HepG2 (cell line): Measurements from ENCODE around the gene ZNF780B. TPM values are rescaled to one million over a fixed set of nuclear protein-coding genes. Genes with fewer than 3 reads are reported as not detected.

Source experiments
- ESRRA ChIP-seq: sonication (generic); formaldehyde crosslinking; IDR thresholded peaks from 2 replicates; pipeline ENCODE4 v1.5.1; 2020; ENCODE audit warnings: mild to moderate bottlenecking, low read depth, missing genetic modification reagents
- FOXK2 ChIP-seq: fragments of 450-650 bp; IDR thresholded peaks from 2 replicates; pipeline ENCODE4 v1.6.1; 2016
- HMGXB4 ChIP-seq, 2 experiments: sonication (generic) in 1 of 2; formaldehyde crosslinking in 1 of 2; IDR thresholded peaks; 2 replicates each; pipeline versions ENCODE4 v1.4.0 to v1.6.1; 2018 to 2020; ENCODE audit warnings: missing genetic modification reagents in 2 of 2, borderline replicate concordance in 1 of 2, low read depth in 1 of 2, mild to moderate bottlenecking in 1 of 2, missing biosample characterization in 1 of 2
- KDM2A ChIP-seq: sonication (generic); formaldehyde crosslinking; IDR thresholded peaks from 2 replicates; pipeline ENCODE4 v1.4.0; 2020; ENCODE audit warnings: low read depth, missing genetic modification reagents, borderline replicate concordance
- KDM5B ChIP-seq: sonication (generic); formaldehyde crosslinking; IDR thresholded peaks from 2 replicates; pipeline ENCODE4 v1.4.0; 2020; ENCODE audit warnings: missing genetic modification reagents, mild to moderate bottlenecking, borderline replicate concordance
- KLF15 ChIP-seq: sonication (generic); formaldehyde crosslinking; IDR thresholded peaks from 2 replicates; pipeline ENCODE4 v1.8.1; 2023; ENCODE audit warnings: borderline replicate concordance, mild to moderate bottlenecking, inconsistent platforms, missing genetic modification reagents, mixed read lengths
- KMT2A ChIP-seq: sonication (generic); formaldehyde crosslinking; IDR thresholded peaks from 2 replicates; pipeline ENCODE4 v1.4.0; 2020; ENCODE audit warnings: missing genetic modification reagents
- MEIS1 ChIP-seq: sonication (generic); formaldehyde crosslinking; IDR thresholded peaks from 2 replicates; pipeline ENCODE4 v1.9.0; 2021; ENCODE audit warnings: mild to moderate bottlenecking, missing genetic modification reagents, moderate library complexity, borderline replicate concordance
- NFKBIZ ChIP-seq: IDR thresholded peaks from 2 replicates; pipeline ENCODE4 v1.6.1; 2018; ENCODE audit warnings: missing genetic modification reagents, missing compliant biosample characterization
- SP5 ChIP-seq: IDR thresholded peaks from 2 replicates; pipeline ENCODE4 v1.6.1; 2016; ENCODE audit warnings: low read depth, borderline replicate concordance
- TAF1 ChIP-seq: sonication (generic); formaldehyde crosslinking; IDR thresholded peaks from 2 replicates; pipeline ENCODE4 v1.4.0; 2020; ENCODE audit warnings: missing genetic modification reagents
- ZFYVE20 ChIP-seq: sonication (generic); formaldehyde crosslinking; IDR thresholded peaks from 2 replicates; pipeline ENCODE4 v1.8.0; 2023; ENCODE audit warnings: low read depth, mild to moderate bottlenecking, moderate library complexity, missing genetic modification reagents, borderline replicate concordance
- ZNF275 ChIP-seq: sonication (generic); formaldehyde crosslinking; IDR thresholded peaks from 2 replicates; pipeline ENCODE4 v1.8.0; 2022; ENCODE audit warnings: missing genetic modification reagents, mild to moderate bottlenecking, inconsistent platforms, borderline replicate concordance
- ZNF292 ChIP-seq: sonication (generic); formaldehyde crosslinking; IDR thresholded peaks from 2 replicates; pipeline ENCODE4 v1.8.1; 2022; ENCODE audit warnings: mild to moderate bottlenecking, low read depth, missing genetic modification reagents, borderline replicate concordance
- ZNF329 ChIP-seq: sonication (generic); formaldehyde crosslinking; IDR thresholded peaks from 2 replicates; pipeline ENCODE4 v1.9.0; 2021; ENCODE audit warnings: low read depth, mild to moderate bottlenecking, missing genetic modification reagents
- ZNF333 ChIP-seq: sonication (generic); formaldehyde crosslinking; IDR thresholded peaks from 2 replicates; pipeline ENCODE4 v1.4.0; 2020; ENCODE audit warnings: mild to moderate bottlenecking, missing genetic modification reagents, borderline replicate concordance
- ZNF605 ChIP-seq: sonication (generic); formaldehyde crosslinking; IDR thresholded peaks from 2 replicates; pipeline ENCODE4 v1.8.0; 2022; ENCODE audit warnings: mild to moderate bottlenecking, missing genetic modification reagents
- ZNF607 ChIP-seq: sonication (generic); formaldehyde crosslinking; IDR thresholded peaks from 2 replicates; pipeline ENCODE4 v1.5.1; 2020; ENCODE audit warnings: missing genetic modification reagents, mild to moderate bottlenecking, borderline replicate concordance
- ZNF75D ChIP-seq: sonication (generic); formaldehyde crosslinking; IDR thresholded peaks from 2 replicates; pipeline ENCODE4 v1.8.1; 2023; ENCODE audit warnings: missing genetic modification reagents, mild to moderate bottlenecking, borderline replicate concordance
- ZNF883 ChIP-seq: sonication (generic); formaldehyde crosslinking; IDR thresholded peaks from 2 replicates; pipeline ENCODE4 v1.5.1; 2020; ENCODE audit warnings: mild to moderate bottlenecking, missing genetic modification reagents; ENCODE audit errors: not compliant biosample characterization
- polyA plus RNA-seq, 8 experiments: library from polyadenylated mRNA; depleted of rRNA in 3 of 8; stranded (reverse) in 7 of 8; unstranded in 1 of 8; fragments of >200 nt; fragmentation: Illumina TruSeq in 4 of 8; extraction: Trizol in 4 of 8; gene quantifications; 2 replicates each; pipeline versions ENCODE4 v1.2.1 to v1.2.3, GENCODE V29; 2011 to 2016; ENCODE audit warnings: low read depth in 4 of 8, missing spikeins in 1 of 8, mixed read lengths in 1 of 8; ENCODE audit not compliant: insufficient read depth in 1 of 8
- total RNA-seq, 5 experiments: library from RNA; depleted of rRNA; stranded (reverse); fragments of >200 nt; fragmentation: Illumina TruSeq; extraction: Trizol; gene quantifications; 2 replicates each; pipeline ENCODE4 v1.2.3, GENCODE V29; 2016; ENCODE audit warnings: low read depth in 1 of 5
- TF ChIP-seq, protein P1 (sequence below): sonication (generic); formaldehyde crosslinking; IDR thresholded peaks from 2 replicates; pipeline ENCODE4 v1.9.0; 2022; ENCODE audit warnings: missing genetic modification reagents, mild to moderate bottlenecking, borderline replicate concordance
- TF ChIP-seq, protein P2 (sequence below): sonication (generic); formaldehyde crosslinking; IDR thresholded peaks from 2 replicates; pipeline ENCODE4 v1.4.0; 2020; ENCODE audit warnings: missing genetic modification reagents

Gene ZNF780B
- total and polyA plus RNA-seq, 2 of the 13 experiments (the other 11 are each of a cell fraction or from before 2014, with no cell fraction given), result 6.6 to 21.9 TPM

DNA sequence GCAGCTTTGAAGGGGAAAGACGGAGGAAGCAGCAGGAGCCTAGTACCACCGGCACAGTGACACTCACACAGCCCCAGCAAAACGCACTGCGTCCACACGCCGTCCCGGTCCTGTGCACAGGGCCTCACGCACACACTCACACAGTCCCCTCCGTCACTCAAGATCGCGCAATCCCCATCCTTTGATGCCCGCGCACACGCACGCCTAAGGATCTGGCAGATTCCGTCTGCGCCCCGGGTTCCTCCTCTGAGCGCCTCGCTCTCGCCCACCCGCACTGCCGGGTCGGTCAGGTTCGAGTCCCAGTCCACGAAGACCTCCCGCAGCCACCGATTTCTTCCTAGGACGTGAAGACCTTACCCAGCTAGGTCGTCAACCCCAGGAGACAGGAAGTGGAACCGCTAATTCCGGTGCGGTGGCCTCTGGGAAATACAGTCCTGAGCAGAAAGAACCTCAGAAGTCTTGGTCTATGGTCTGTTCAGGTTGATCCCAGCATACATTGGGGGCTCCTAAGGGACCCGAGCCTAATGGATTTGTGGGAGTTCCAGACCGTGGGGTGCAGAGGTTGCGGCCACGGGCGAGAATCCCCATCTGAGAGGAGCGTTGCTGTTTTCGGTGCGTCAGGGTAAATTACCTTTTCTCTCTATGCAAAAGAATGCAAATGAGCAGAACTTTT lies at the start of gene ZNF780B (continued):
- TF ChIP-seq MEIS1 (CRISPR knock-in tag) (peak; percentile 49; the same call in 1 of the 2 replicates), KDM5B (peak; percentile 82; the same call in 1 of the 2 replicates), ZNF333 (CRISPR knock-in tag) (peak; percentile 61; the same call in 1 of the 2 replicates), ZNF883 (CRISPR knock-in tag) (peak; percentile 96), ZNF275 (CRISPR knock-in tag) (peak; percentile 82; the same call in 1 of the 2 replicates), KMT2A (CRISPR knock-in tag) (peak; percentile 73), KDM2A (CRISPR knock-in tag) (peak; percentile 96), TAF1 (CRISPR knock-in tag) (peak; percentile 63), ZNF607 (CRISPR knock-in tag) (peak; percentile 77; the same call in 1 of the 2 replicates), ZNF605 (CRISPR knock-in tag) (peak; percentile 80; the same call in 1 of the 2 replicates), ZNF75D (CRISPR knock-in tag) (no peak), FOXK2 (no peak), KLF15 (no peak), ZNF292 (CRISPR knock-in tag) (peak; percentile 79; the same call in 1 of the 2 replicates), HMGXB4 (CRISPR knock-in tag; IDR thresholded peaks at IDR 0.05; ENCODE audit: borderline replicate concordance in 1 of 2, low read depth in 1 of 2) (peak; percentile 69 to 77; a peak in 2 of 4 replicates), SP5 (CRISPR knock-in tag) (no peak), ZFYVE20 (0 out of 2 replicates have a peak, but pooled peaks have one; percentile 67), NFKBIZ (CRISPR knock-in tag) (no peak), ZNF329 (CRISPR knock-in tag) (0 out of 2 replicates have a peak, but pooled peaks have one; percentile 57), ESRRA (0 out of 2 replicates have a peak, but pooled peaks have one; percentile 48)
- TF ChIP-seq, protein P1, sequence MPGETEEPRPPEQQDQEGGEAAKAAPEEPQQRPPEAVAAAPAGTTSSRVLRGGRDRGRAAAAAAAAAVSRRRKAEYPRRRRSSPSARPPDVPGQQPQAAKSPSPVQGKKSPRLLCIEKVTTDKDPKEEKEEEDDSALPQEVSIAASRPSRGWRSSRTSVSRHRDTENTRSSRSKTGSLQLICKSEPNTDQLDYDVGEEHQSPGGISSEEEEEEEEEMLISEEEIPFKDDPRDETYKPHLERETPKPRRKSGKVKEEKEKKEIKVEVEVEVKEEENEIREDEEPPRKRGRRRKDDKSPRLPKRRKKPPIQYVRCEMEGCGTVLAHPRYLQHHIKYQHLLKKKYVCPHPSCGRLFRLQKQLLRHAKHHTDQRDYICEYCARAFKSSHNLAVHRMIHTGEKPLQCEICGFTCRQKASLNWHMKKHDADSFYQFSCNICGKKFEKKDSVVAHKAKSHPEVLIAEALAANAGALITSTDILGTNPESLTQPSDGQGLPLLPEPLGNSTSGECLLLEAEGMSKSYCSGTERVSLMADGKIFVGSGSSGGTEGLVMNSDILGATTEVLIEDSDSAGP, result peak; percentile 85
- TF ChIP-seq, protein P2, sequence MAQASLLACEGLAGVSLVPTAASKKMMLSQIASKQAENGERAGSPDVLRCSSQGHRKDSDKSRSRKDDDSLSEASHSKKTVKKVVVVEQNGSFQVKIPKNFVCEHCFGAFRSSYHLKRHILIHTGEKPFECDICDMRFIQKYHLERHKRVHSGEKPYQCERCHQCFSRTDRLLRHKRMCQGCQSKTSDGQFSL (CRISPR knock-in tag), result no peak
